HG02610 (cell line): ENCODE data around the gene FRMD4A.

Experiments
- ATAC-seq: cut with Tn5 transposase; IDR thresholded peaks from one replicate; pipeline ENCODE4 v1.9.1; 2021; ENCODE audit warnings: mild to moderate bottlenecking, moderate library complexity; ENCODE audit not compliant: unreplicated experiment

Gene FRMD4A

DNA sequence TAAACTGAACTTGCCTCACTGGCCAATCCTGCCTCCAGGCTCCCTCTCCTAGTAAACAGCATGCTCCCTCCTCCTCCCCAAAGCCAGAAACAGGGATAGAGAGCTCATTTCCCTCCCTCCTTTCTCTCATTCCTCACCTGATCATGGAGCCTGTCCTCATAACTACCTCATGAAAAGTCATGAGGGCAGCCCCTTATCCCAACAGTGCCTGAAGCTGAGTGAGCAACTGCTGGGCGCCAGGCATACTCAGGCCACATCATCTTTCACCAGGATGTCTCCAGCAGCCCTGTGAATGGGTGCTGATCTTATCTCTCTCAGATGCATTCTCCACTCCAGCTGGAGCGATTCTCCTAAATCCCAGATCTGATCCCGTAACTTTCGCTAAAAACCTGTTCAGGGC lies 436.8 kb downstream of the FRMD4A start:
- no peak for ATAC-seq

DNA sequence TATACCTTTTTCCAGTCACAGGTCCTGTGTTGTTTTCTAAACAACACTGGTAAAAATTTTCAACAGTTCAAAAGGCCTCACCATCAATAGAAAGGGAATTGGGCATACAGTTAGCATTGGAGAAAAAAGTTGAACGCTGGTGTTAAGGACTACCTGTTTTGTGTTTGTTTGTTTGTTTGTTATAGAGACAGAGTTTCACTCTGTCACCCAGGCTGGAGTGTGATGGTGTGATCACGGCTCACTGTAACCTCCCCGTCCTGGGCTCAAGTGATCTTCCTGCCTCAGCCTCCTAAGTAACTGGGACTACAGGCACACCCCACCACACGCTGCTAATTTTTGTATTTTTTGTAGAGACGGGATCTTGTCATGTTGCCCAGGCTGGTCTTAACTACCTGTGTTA lies 437.9 kb downstream of the FRMD4A start:
- no peak for ATAC-seq

DNA sequence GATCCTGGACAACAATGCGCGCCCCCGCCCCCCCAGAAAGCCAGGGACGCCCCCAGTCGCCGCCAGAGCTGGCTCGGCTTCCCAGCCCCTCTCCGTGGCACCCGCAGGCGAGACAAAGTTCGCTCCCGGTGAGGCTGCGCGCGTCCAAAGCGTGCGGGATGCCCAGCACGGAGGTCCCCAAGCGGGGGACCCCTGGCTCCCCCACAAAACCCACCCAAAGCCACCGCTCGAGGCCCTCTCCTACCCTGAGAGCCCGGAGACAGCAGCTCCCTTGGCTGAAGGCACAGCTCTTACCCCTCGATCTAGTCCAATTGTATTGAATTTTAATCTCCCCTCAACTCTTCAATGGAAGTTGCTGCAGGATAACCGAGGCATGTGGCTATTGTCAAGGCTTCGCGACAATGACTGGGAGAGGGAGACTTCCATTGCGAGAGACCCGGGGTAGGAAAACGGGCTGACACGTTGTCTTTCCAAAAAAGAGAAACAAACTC lies 438.7 kb downstream of the FRMD4A start:
- ATAC-seq, result no peak

DNA sequence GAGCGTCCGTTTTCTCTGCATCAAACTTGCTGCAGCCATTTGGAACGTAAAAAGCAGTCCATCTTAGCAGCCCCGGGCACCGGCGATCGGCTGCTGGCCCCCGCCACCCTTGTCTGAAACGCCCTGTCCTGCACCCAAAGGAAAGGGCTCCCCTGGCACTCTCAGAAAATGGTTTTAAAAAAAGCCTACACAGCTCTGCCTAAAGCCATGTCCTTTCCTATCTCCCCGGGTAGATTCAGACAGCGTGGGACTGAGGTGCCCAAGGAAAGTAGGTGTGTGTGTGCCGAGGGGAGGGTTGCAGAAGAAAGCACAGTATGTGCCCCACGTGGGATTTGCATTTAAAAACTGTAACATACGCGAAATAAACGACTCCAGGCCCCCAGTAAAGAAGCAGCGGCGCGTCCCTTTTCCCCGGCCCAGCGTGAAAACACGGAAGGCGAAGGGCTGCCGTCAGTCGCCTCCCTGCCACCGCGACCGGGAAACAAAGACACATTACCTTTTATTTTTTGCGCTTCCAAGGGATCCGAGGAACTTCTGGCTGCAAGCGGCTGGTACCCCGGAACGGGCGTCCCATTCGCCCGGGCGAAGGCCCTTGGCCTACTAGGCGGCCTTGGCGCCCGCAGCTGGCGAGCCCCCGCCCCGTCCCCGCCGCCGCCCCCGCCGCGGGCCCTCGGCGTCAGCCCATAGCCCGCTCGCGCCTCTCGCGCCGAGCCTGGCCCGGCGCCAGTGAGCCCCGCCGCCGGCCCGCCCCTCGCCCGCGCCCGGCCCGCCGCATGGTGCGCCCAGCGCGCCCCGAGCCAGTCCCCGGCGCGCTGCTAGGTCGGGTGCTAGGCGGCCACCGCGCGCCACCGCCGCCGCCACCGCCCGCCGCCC lies 439.4 kb downstream of the FRMD4A start:
- no peak for ATAC-seq

DNA sequence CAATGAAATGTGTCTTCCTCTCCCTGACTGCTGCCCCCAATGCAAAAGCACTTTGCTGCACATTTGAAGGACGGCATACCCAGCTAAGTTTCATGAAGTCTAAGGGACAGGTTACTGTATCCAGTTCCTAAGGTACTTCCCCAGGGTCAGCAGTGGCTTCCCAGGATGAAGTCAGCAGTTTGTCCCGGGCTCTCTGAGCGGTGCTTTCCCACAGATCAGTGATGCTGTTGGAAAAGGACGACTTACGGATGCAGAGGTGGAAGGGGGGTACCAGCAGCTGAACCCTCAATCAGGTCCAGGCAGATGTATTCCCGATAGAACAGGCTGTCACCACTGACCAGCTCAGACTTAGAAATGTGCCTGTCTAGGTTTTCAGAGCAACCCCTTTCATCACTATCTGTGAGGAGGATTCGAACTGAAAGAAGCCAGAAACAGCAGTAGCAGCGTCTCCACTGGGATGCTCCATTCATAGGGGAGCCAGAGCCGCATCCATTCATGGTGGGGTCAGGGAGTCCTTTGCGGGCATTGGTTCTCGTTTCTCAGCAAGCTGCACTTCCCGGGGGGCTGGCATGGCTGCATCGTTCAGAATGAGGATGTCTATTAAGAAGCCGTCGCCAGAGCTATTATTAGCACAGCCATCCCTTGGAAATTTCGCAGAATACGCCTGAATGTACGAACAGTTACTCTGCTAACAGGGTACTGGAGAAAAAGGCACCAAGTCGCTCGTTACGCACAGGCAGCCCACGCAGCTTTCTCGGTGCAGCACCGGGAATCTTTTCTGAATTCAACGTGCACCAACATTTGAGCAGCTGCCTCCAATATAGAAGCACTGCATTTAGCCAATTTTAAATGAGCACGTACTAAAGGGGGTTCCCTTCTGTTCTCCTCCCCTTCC lies 440.2 kb downstream of the FRMD4A start:
- no peak for ATAC-seq

DNA sequence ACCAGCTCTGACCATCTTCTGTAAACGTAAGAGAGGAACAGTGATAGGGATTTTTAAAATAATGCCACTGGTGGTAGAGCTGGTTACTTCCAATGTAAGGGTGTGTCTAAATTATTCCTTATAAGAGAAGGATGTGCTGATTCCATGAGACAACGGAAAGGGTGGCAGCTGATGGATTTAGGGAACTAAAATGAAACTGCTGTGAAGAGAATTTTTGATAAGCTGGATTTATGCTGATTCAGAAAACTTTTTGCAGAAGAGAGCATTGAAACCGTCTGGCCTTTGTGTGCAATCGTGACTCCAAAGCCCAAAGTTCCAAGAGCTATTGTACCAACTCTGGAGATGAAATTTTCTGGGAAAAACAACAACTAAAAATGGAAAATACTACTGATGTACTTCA lies 443.0 kb downstream of the FRMD4A start:
- ATAC-seq, result no peak

DNA sequence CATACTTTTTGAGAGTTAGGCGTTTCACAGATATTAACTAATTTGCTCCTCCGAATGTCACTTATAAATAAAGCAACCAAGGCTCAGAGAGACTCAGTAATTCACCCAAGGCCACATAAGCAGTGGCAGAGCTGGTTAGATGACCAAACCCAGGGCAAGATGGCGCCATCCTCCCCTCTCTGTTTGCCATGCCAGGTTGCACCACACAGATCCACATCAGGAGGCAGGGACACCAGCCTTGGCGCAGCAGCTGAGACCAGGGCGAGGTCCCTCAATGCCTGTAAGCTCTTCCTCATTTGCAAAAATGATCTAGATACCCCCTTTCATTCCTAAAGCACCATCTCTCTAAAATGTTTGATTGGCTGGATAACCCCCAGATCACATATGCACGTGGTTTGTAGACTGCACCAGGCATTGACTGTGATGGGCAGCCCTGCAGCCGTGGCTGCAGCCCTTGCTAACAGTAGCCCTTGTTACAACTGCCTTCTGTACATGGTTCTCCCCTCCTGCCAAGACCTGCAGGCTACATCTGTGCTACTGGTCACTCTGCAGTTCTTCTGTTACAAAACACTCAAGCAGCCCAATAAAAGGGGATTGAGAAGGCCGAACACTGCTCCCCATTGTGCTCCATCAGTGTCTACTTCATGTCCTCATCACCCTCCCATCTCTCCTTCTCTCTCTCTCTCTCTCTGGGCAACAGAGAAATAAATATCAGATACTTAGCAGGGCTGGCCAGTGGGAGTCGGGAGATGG lies 445.3 kb downstream of the FRMD4A start:
- ATAC-seq, result no peak

DNA sequence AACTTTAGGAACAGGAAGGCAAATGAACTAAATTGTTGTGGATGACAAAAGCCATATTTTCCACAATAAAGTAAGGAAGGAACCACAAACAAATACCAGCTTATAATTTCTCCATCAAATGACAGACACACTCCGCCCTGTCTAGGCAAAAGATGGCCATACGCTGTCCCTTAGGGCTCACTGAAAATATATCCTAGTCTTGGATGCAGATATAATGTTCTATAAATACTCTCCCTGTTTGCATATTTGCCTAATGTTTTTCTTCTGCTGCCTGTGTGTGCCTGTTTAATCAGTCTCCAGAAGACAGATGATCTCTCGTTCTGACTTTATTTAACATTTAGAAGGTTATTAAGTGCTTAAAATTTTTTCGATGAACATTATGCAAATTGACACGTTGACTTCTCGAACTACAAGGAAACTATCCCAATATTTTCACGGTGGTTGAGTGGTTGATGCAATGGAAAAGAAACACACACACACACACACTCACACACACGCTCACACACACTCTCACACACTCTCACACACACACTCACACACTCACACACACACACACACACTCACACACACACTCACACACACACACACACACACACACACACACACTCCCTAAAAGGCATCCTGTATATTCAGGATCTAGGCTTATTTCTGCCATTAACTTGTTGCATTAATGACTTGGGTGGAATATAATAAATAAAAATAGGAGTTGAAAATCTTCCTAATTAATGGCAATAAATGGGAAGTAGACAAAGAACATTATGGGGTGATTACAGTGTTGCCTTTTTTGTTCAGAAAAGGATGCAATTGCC lies 446.9 kb downstream of the FRMD4A start:
- no peak for ATAC-seq

DNA sequence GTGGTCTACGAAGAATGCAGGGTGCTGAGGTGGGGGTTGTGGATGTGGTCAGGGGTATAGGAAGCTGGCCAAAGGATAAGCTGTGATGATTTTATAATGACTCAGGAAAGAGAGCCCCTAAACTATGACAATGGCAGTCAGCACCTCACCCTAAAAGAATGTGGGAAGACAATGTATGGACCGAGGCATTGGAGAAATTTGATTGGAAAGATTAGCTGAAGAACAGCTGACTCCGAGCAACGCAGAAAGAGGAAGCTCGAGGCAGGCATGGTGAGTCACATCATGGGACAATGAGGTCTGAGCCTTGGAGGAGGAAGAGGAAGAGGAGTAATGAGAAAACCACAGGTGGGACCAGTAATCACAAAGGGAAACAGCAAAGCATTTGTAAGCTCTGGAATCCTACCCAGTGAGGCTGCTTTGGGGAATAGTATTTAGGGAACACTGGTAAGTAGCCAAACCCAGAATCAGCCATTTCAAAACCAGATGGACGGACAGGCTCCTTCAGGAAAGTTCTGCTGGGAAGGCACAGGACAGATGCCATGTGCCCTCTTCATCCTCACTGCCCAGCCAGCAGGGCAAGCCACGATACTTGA lies 448.5 kb downstream of the FRMD4A start:
- ATAC-seq, result no peak

DNA sequence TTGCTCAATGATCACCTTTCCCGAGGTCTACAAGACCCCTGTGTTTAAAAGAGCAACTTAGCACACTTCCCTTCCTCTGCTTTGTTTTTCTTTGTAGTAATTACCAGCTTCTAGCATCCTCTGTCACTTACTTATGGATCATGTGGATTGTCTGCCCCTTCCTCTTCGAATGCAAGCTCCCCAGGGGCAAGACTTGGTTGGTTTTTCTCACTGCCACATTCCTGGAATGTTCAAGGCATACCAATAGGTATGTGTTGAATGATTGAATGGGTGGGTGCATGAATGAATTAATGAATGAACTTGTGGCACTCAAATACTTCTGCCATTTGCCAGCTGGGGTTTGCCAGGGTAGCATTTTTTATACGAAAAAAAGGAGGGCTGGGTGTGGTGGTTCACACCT lies 450.0 kb downstream of the FRMD4A start:
- ATAC-seq, result no peak

DNA sequence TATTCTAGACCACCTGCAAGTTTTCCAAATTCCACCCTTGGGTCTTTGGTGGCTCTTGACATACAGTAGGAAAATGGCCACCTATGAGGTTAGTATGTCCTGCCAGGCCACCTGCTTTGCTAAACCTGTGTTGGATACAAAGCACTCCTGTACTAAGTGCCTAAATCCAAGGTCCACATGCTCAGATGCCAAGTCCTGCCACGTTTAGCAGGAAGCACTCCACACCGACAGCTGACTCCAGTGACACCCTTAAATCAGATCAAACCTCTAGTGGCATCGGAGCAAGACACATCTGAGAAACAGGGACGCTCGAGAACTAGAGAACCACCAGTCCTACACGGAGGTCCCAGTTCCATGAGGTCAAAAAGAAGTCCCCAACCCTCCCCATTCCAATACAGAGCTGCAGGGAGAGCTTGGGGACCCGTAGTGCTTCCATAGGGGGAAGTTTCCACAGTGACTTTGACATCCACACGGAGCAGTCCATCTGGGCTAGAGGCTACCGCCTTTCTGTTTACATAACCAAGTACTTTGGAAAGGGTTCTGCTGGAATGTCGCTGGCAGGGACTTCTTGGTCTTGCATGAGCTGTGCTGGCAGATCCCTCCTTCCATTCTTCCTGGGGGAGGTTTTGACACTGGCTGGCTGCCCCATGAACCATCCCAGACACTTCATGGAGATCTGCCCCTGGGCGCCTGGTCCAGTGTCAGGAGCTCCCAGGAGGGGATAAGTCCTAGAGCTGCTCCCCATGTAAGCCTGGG lies 453.4 kb downstream of the FRMD4A start:
- no peak for ATAC-seq

DNA sequence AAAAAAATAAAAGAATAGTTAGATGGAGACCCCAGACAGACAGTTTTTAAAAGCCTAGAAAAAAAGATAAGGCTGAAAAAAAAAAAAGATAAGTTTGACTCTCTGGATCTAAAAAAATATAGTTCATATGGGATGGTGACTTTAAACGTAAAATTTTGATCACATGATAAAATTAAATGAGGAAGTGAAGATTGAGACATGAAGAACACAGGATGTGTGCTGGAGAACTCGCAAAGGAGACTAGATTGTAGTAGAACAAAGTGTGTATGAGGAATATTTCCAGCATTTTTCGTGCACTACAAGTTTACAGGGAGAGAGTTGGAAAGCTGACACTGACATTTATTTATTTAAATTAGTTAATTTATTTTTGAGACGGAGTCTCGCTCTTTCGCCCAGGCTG lies 457.5 kb downstream of the FRMD4A start:
- no peak for ATAC-seq

DNA sequence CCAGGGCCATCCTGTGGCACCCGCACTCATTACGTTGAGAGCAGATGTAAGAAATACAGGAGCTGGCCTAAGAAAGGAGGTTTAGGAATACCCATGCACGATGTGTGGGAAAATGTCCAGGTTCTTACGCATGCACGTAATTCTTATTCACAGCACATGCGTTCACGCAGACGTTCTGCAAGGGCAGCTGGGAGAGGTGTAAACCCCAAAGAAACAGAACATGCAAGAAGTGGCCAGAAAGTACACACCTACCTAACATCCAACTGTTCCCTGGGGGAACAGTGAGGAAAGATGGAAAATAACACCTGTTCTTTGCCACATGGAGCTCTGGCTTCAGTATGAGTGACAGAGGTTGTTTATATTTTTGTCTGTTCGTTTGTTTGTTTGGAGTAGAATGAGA lies 458.3 kb downstream of the FRMD4A start:
- ATAC-seq, result no peak

DNA sequence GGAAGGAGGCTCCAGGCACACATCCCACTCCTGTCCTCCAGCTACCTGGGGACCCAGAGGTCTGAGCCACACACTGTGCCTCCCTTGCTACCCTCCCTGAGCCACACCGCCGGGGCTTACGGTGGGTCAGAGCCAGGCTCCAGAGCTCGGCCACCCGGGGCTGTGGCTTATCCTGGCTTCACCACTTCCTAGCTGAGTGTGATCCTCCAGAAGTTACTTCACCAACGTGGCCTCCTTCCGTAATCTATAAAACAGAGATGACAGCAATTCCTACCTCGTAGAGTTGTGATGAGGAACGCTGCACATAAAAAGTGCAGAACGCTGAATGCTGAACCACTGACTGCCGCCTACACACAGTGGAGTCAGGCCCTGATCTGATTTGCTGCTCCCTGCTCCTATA lies 458.9 kb downstream of the FRMD4A start:
- no peak for ATAC-seq

DNA sequence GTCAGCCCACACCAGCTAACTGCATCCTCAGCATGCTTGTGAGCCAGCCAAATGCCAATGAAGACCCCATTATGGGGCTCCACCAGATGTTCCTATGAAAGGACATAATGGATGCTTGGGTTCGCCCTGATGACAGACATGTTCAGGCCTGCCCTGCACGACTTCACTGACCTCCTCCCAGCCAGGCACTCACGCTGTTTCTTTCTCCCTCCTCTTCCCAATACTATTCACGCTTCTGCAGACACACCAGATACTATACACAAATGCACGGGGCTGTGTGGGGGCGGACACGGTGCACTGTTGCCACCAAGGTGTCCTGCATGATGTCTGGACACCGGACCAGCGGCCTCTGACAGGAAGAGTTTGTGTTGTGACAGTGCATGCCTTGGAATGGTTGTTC lies 459.7 kb downstream of the FRMD4A start:
- no peak for ATAC-seq

DNA sequence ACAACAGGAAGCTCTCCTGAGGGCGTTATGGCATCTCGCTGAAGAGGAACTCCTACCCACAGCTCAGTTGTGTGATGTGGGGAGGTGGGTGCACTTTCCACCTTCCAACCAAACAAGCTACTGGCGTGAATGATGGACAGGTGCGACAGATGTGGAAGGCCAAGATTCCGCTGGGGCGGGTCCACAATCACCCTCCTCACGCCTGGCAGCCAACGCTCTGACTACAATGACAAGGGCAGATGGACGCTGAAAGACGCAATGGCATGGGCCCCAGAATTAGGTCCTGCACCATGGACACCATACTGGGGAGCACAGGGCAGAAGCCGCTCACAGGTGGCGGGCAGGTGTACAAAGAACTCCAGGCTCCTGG lies 461.4 kb downstream of the FRMD4A start:
- ATAC-seq, result no peak

DNA sequence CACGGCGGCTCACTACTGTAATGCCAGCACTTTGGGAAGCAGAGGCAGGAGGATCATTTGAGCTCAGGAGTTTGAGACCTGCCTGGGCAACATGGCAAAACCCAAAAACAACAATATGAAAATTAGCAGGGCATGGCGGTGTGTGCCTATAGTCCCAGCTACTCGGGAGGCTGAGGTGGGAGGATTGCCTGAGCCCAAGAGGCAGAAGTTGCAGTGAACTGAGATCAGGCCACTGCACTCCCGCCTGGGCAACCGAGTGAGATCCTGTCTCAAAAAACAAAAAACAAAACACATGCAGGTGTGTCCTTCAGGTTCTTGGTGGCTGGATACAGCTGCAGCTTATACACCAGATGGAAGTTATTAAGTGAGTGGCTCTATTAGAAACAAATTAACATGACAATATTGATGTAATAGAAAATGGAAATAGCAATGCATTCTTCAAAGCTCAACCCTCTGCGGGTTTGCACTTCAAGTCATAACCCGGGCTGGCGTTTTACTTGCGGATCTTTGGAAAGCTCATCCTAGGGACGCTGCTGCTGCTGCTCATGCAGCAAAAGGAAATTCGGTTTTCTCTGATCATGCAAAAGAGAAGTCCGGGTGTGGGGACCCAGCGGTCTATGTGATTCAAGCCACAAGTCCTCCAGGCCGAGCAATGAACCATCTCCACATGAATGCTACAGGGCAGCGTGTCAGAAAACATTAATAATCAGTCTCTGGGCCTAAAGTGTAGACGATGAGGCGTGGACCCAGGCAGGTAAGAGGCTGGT lies 462.0 kb downstream of the FRMD4A start:
- ATAC-seq, result no peak

DNA sequence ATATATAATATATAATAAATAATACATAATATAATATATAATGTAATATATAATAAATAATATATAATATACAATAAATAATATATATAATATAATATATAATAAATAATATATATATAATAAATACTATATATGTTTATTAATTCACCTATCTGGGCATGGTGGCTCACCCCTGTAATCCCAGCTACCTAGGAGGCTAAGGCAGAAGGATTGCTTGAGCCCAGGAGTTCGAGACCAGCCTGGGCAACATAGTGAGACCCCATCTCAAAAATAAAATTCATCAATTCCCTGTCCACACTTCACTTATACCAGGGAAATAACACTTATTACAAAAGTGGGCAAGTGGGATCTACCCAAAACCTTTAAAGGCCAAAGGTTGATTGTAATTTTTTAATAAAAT lies 462.9 kb downstream of the FRMD4A start:
- ATAC-seq, result no peak
